Right lobe of liver (tissue), 6 donors: Measurements from ENCODE around the gene CENPC. TPM values are rescaled to one million over a fixed set of nuclear protein-coding genes. Genes with fewer than 3 reads are reported as not detected.
"Not testable (repeated sequence)": the region's sequence is repeated elsewhere in the genome, so short reads cannot be mapped to it uniquely, and the experiment has no call there.

ENCODE experiments used
- ATAC-seq, 4 donors: fragments of 200-7000 bp; cut with Tn5 transposase; one replicate each; pipeline ENCODE4 v1.9.1; 2020; ENCODE audit warnings: mild to moderate bottlenecking in 4 of 4, moderate library complexity in 4 of 4
- DNase-seq, 3 donors: peaks; one replicate each; pipeline ENCODE4 v3.0.0-alpha.2; 2020
- H3K27ac ChIP-seq, 3 donors: fragments of 200-600 bp; one replicate each; pipeline ENCODE4 v1.8.0; 2022
- H3K27me3 ChIP-seq, 2 donors: fragments of 200-600 bp; one replicate each; pipeline ENCODE4 v1.8.0; 2022
- H3K36me3 ChIP-seq, 4 donors: fragments of 200-600 bp; sonication (generic) in 1 of 4; one replicate each; pipeline versions ENCODE4 v1.5.1 to v1.8.0; 2017 to 2022; ENCODE audit warnings: control low read depth in 1 of 4
- H3K4me1 ChIP-seq, 4 donors: fragments of 200-600 bp; sonication (generic) in 1 of 4; one replicate each; pipeline versions ENCODE4 v1.5.1 to v1.8.0; 2017 to 2022; ENCODE audit warnings: control low read depth in 1 of 4
- H3K4me3 ChIP-seq, 3 donors: fragments of 200-600 bp; one replicate each; pipeline ENCODE4 v1.8.0; 2022
- H3K9me3 ChIP-seq, 4 donors: fragments of 200-600 bp; sonication (generic) in 1 of 4; one replicate each; pipeline versions ENCODE4 v1.5.1 to v1.8.0; 2017 to 2022; ENCODE audit warnings: control low read depth in 1 of 4
- POLR2A ChIP-seq: fragments of 450-650 bp; IDR thresholded peaks from one replicate; pipeline ENCODE4 v1.6.1; 2017; ENCODE audit warnings: antibody characterized with exemption, mild to moderate bottlenecking
- WGBS: methylation state at CpG from one replicate; pipeline ENCODE4 v1.1.6; 2018; ENCODE audit warnings: low coverage, low lambda C conversion rate; ENCODE audit not compliant: insufficient coverage; ENCODE audit errors: missing lambda C conversion rate; 5-methylcytosine and 5-hydroxymethylcytosine counted together
- intact Hi-C, 2 donors: fragments of 100-400 bp; cut with DNase I; formaldehyde crosslinking; loops; one replicate each; pipeline versions ENCODE4 v1.11.2 to v1.14.1; 2022
- total RNA-seq, 6 experiments: library from RNA; depleted of rRNA in 2 of 6; stranded (reverse); fragments of >200 nt in 2 of 6; fragmentation: NEBNext Ultra II Directional in 3 of 6; extraction: Animal tissue kit (Norgen Biotek cat#: 25700) in 3 of 6; gene quantifications; one replicate each; pipeline versions ENCODE4 v1.1.0 to v1.2.4, GENCODE V29; 2016 to 2023
- TF ChIP-seq, protein P1 (sequence below), 4 donors: fragments of 200-600 bp in 3 of 4; fragments of 450-650 bp in 1 of 4; IDR thresholded peaks; one replicate each; pipeline versions ENCODE4 v1.5.1 to v1.8.0; 2016 to 2022; ENCODE audit warnings: antibody characterized with exemption in 4 of 4, mild to moderate bottlenecking in 2 of 4
- donor health status: DM: no; HTN: yes; CAD: no.
- donor health status: DM: no; HTN: no; CAD: no.
- donor health status: DM: no; HTN: no; CAD: no.
- donor health status: DM: no; HTN: yes; CAD: no.
- donor health status: DM: no; HTN: yes; CAD: no.

CENPC gene
- total RNA-seq, 6 experiments from 2014 or later, result 4.3 to 10.4 (median 6.8) TPM

DNA sequence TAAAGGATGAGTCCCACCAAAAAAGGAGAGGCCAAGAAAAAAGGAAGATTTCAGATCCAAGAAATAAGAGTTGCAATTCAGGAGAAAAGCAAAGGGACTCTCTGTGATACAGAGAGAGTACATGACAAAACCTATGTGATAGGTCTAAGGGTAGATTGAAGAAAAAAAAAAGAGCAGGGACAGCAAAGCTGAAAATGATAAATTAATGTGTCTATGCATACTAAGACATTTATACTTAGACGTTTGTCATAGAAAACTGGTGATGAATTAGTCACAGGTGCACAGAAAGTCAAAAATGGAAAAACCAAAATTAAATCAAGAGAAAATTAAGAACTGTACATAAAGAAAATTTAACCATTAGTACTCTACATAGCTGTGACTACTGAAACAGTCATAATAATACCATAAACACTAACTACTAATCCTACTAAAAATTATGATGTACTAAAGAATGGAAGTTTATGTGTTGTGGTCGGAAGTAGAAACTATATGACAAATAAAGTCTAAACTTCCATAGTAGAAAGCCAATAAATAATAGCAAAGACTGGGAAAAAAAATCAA is 9.9 kb downstream of the CENPC start:
- Histone ChIP-seq H3K4me1 (no peaks in the 10 kb centered on the region), H3K4me3 (no peak overlapping the region), H3K9me3 (no peaks in the 10 kb centered on the region), H3K27ac (no peak overlapping the region), H3K27me3 (no peaks in the 10 kb centered on the region), H3K36me3 (peaks cover 0 to 33% (median 3%) of the 10 kb centered on the region in 4 donors)
- intact Hi-C loops, result no loop called here
- WGBS, result 88% methylated on average over 2 of the region's 2 CpGs
- no peak for ATAC-seq
- TF ChIP-seq POLR2A, result no peak
- TF ChIP-seq, protein P1, sequence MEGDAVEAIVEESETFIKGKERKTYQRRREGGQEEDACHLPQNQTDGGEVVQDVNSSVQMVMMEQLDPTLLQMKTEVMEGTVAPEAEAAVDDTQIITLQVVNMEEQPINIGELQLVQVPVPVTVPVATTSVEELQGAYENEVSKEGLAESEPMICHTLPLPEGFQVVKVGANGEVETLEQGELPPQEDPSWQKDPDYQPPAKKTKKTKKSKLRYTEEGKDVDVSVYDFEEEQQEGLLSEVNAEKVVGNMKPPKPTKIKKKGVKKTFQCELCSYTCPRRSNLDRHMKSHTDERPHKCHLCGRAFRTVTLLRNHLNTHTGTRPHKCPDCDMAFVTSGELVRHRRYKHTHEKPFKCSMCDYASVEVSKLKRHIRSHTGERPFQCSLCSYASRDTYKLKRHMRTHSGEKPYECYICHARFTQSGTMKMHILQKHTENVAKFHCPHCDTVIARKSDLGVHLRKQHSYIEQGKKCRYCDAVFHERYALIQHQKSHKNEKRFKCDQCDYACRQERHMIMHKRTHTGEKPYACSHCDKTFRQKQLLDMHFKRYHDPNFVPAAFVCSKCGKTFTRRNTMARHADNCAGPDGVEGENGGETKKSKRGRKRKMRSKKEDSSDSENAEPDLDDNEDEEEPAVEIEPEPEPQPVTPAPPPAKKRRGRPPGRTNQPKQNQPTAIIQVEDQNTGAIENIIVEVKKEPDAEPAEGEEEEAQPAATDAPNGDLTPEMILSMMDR (IDR thresholded peaks at IDR 0.05), result no peak
- DNase-seq, result no peak

DNA sequence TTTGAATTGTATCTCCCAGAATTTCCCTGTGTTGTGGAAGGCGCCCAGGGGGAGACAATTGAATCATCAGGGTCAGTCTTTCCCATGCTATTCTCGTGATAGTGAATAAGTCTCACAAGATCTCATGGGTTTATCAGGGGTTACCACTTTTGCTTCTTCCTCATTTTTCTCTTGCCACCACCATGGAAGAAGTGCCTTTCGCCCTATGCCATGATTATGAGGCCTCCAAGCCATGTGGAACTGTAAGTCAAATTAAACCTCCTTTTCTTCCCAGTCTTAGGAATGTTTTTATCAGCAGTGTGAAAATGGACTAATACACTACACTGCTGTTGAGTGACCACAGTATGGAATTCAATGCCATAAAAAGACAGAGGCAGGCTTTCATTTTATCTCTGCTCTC is 12.2 kb downstream of the CENPC start:
- intact Hi-C loops, result no loop called here
- H3K27ac ChIP-seq, result no peak overlapping the region
- ATAC-seq (no peak), DNase-seq (no peak)
- 90% methylated on average over 3 of the region's 3 CpGs for WGBS
- H3K36me3 ChIP-seq, result peaks cover 0 to 30% (median 1%) of the 10 kb centered on the region in 4 donors
- H3K4me1 ChIP-seq, result no peaks in the 10 kb centered on the region
- H3K9me3 ChIP-seq, result no peaks in the 10 kb centered on the region
- no peaks in the 10 kb centered on the region for H3K27me3 ChIP-seq
- H3K4me3 ChIP-seq, result no peak overlapping the region
- TF ChIP-seq POLR2A, result no peak
- TF ChIP-seq, protein P1 (IDR thresholded peaks at IDR 0.05), result no peak

DNA sequence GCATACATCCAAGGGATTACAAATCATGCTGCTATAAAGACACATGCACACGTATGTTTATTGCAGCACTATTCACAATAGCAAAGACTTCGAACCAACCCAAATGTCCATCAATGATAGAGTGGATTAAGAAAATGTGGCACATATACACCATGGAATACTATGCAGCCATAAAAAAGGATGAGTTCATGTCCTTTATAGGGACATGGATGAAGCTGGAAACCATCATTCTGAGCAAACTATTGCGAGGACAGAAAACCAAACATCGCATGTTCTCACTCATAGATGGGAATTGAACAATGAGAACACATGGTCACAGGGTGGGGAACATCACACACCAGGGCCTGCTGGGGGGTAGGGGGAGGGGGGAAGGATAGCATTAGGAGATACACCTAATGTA is 12.9 kb downstream of the CENPC start:
- H3K4me1 ChIP-seq, H3K4me3 ChIP-seq, intact Hi-C loops, ATAC-seq, H3K27ac ChIP-seq, H3K9me3 ChIP-seq, H3K27me3 ChIP-seq, DNase-seq: not testable (repeated sequence)
- WGBS, result 89% methylated on average over 4 of the region's 4 CpGs
- peaks cover 0 to 26% (median 1%) of the 10 kb centered on the region in 4 donors for H3K36me3 ChIP-seq

DNA sequence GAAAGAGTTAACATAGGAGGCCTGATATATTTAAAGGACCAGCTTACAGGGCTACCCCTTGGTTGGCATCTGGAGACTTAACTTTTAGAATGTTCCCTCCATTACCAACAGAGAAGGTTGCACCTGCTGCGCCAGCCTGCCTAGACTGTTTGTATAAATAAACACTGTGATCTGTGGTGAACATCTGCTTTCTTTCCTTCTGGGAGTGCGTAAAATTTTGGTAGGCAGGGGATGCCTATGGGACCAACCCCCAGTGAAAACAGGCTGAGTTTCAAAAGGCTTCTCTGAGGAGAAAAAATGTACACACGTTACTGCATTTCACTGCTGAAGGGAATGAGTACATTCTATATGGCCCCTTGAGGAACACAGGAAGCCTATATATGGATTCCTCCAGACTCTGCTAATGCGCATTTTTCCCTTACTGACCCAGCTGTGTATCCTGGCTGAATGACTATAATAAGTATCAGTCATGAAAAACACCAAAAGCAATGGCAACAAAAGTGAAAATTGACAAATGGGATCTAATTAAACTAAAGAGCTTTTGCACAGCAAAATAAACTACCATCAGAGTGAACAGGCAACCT is 13.8 kb downstream of the CENPC start:
- WGBS, result 100% methylated on average over 1 of the region's 4 CpGs

DNA sequence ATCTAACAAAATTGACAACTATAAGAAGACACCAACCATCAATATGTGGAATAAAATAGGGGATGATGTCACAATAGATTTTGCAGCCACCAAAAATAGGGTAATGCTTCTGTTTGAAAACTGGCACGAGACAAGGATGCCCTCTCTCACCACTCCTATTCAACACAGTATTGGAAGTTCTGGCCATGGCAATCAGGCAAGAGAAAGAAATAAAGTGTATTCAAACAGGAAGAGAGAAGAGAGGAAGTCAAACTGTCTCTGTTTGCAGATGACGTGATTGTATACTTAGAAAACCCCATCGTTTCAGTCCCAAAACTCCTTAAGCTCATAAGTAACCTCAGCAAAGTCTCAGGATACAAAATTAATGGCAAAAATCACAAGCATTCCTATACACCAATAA is 21.2 kb downstream of the CENPC start:
- H3K27me3 ChIP-seq, DNase-seq, H3K36me3 ChIP-seq, H3K9me3 ChIP-seq, H3K27ac ChIP-seq, intact Hi-C loops, H3K4me3 ChIP-seq, ATAC-seq, H3K4me1 ChIP-seq: not testable (repeated sequence)
- 65% methylated on average over 3 of the region's 3 CpGs for WGBS

More for the DNA sequence above, 13.8 kb downstream of the CENPC start:
- Histone ChIP-seq H3K9me3 (no peaks in the 10 kb centered on the region), H3K27me3 (no peaks in the 10 kb centered on the region), H3K27ac (no peak overlapping the region), H3K4me3 (no peak overlapping the region), H3K4me1 (no peaks in the 10 kb centered on the region), H3K36me3 (peaks cover 0 to 25% (median 1%) of the 10 kb centered on the region in 4 donors)
- intact Hi-C loops, result no loop called here
- no peak for TF ChIP-seq POLR2A
- TF ChIP-seq, protein P1 (IDR thresholded peaks at IDR 0.05), result no peak
- DNase-seq, result no peak
- ATAC-seq, result no peak
